Thoracic aorta (tissue), 2 donors: ENCODE measurements around the gene MCUR1. TPM values are rescaled to one million over a fixed set of nuclear protein-coding genes. Genes with fewer than 3 reads are reported as not detected.
"Not testable (repeated sequence)": the region's sequence is repeated elsewhere in the genome, so short reads cannot be mapped to it uniquely, and the experiment has no call there.

Source experiments
- ATAC-seq: fragments of 150-250 bp; one replicate; pipeline ENCODE4 v1.8.0; 2017; ENCODE audit warnings: low read depth; ENCODE audit not compliant: insufficient number of reproducible peaks, low FRiP score
- DNase-seq: peaks from one replicate; pipeline ENCODE4 v3.0.0-alpha.2; 2020; ENCODE audit warnings: low spot score
- H3K27ac ChIP-seq, 2 donors: fragments of 200-600 bp; sonication (generic); 1 replicate in 1 of 2; 2 replicates in 1 of 2; pipeline ENCODE4 v1.5.1; 2016; ENCODE audit warnings: mild to moderate bottlenecking in 2 of 2, moderate library complexity in 2 of 2
- H3K27me3 ChIP-seq: fragments of 200-600 bp; sonication (generic); replicated peaks from 2 replicates; pipeline ENCODE4 v1.6.0; 2016; ENCODE audit warnings: mild to moderate bottlenecking; ENCODE audit not compliant: insufficient read depth
- H3K36me3 ChIP-seq: fragments of 200-600 bp; sonication (generic); one replicate; pipeline ENCODE4 v1.5.1; 2016
- H3K4me1 ChIP-seq, 2 donors: fragments of 200-600 bp; sonication (generic); 1 replicate in 1 of 2; 2 replicates in 1 of 2; pipeline versions ENCODE4 v1.5.1 to v1.6.0; 2016; ENCODE audit warnings: low read depth in 2 of 2, mild to moderate bottlenecking in 1 of 2; ENCODE audit not compliant: control insufficient read depth in 1 of 2
- H3K4me3 ChIP-seq: fragments of 200-600 bp; sonication (generic); 2 replicates; pipeline ENCODE4 v1.5.1; 2016; ENCODE audit warnings: mild to moderate bottlenecking
- H3K9me3 ChIP-seq: fragments of 200-600 bp; sonication (generic); 2 replicates; pipeline ENCODE4 v1.5.1; 2016
- total RNA-seq, 2 donors: library from RNA; depleted of rRNA; stranded (reverse); fragments of >200 nt; gene quantifications; one replicate each; pipeline versions ENCODE4 v1.1.0 to v1.2.3, GENCODE V29; 2016
- TF ChIP-seq, protein P1 (sequence below): fragments of 200-600 bp; sonication (generic); IDR thresholded peaks from one replicate; pipeline ENCODE4 v1.5.1; 2019; ENCODE audit warnings: antibody characterized with exemption

The MCUR1 gene
- total RNA-seq, 2 donors from 2014 or later, result 9.5 to 12.2 TPM

- TF ChIP-seq, protein P1, sequence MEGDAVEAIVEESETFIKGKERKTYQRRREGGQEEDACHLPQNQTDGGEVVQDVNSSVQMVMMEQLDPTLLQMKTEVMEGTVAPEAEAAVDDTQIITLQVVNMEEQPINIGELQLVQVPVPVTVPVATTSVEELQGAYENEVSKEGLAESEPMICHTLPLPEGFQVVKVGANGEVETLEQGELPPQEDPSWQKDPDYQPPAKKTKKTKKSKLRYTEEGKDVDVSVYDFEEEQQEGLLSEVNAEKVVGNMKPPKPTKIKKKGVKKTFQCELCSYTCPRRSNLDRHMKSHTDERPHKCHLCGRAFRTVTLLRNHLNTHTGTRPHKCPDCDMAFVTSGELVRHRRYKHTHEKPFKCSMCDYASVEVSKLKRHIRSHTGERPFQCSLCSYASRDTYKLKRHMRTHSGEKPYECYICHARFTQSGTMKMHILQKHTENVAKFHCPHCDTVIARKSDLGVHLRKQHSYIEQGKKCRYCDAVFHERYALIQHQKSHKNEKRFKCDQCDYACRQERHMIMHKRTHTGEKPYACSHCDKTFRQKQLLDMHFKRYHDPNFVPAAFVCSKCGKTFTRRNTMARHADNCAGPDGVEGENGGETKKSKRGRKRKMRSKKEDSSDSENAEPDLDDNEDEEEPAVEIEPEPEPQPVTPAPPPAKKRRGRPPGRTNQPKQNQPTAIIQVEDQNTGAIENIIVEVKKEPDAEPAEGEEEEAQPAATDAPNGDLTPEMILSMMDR, result no peak
- no peak for ATAC-seq
- Histone ChIP-seq H3K27me3 (no peaks in the 10 kb centered on the region), H3K36me3 (peaks cover 6% of the 10 kb centered on the region), H3K4me3 (no peak overlapping the region), H3K4me1 (no peaks in the 10 kb centered on the region), H3K27ac (no peak overlapping the region), H3K9me3 (no peaks in the 10 kb centered on the region)
- no peak for DNase-seq
These were observed 20.2 kb downstream of the MCUR1 start for GRCh38 chr6:13794184-13794583.

DNA sequence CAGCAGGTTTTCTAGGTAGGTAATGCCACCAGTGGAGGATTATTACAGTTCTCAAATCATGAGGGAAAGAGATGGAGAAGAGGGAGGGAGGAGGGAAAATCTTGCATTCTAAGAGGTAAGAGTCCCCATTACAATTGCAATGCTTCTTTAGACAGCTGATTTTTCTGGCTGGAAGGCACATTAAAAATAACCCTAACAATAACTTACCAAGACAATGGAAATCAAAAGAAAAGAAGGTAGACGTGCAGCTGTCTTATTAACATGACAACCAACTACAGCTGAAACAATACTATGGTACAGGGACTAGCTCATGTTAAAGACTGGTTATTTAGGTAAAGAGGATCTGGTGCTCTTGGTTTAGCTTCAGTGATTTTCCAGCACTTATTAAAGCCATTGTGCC, 24.6 kb downstream of the MCUR1 start:
- TF ChIP-seq, protein P1, result no peak
- no peak overlapping the region for H3K27ac ChIP-seq
- H3K9me3 ChIP-seq, result no peaks in the 10 kb centered on the region
- no peak overlapping the region for H3K4me3 ChIP-seq
- no peaks in the 10 kb centered on the region for H3K36me3 ChIP-seq
- DNase-seq (no peak), ATAC-seq (no peak)
- peaks cover 4 to 9% of the 10 kb centered on the region in 2 donors for H3K4me1 ChIP-seq
- no peaks in the 10 kb centered on the region for H3K27me3 ChIP-seq

DNA sequence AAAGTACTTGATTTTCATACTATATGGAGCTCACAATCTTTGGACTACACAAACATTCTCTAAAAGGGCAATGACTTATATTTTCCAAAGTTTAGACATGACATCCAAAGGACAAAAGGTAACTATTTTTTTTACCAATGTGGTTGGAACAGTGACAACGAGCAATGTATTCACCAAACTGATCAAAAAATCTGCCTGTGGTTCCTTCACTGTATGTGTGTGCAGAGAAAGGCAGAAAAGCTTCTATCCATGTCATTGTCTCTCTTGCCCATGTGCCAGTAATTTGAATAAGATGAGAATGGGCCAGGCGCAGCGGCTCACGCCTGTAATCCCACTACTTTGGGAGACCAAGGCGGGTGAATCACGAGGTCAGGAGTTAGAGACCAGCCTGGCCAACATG, 25.5 kb downstream of the MCUR1 start:
- no peaks in the 10 kb centered on the region for H3K36me3 ChIP-seq
- DNase-seq (no peak), ATAC-seq (no peak)
- H3K4me1 ChIP-seq, result peaks cover 4 to 9% of the 10 kb centered on the region in 2 donors
- H3K4me3 ChIP-seq, result no peak overlapping the region
- H3K27ac ChIP-seq, result no peak overlapping the region
- no peaks in the 10 kb centered on the region for H3K27me3 ChIP-seq
- TF ChIP-seq, protein P1, result no peak
- no peaks in the 10 kb centered on the region for H3K9me3 ChIP-seq

DNA sequence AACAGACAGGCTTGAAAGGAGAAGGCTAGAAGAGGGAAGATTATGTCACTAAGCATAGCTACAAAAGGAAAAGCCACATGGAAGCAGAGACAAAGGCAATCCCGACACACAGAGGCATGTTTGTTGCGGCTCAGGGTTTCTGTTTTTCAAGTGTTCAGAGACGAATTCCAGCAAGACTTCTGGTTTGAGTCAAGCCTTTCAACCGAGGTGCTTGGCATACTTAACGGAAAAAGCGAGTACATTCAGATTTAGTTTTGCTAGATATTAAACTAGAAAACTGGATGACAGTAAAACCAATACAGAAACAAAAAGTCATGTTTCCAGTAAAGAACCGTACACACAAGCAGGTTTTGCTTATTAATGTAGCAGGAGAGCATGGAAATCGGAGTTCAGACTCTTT, 27.2 kb downstream of the MCUR1 start:
- DNase-seq (no peak), ATAC-seq (peak; percentile 55)
- peaks cover 4 to 9% of the 10 kb centered on the region in 2 donors for H3K4me1 ChIP-seq
- no peaks in the 10 kb centered on the region for H3K27me3 ChIP-seq
- TF ChIP-seq, protein P1, result no peak
- H3K4me3 ChIP-seq, result peak overlapping the region; percentile 64
- H3K9me3 ChIP-seq, result no peaks in the 10 kb centered on the region
- H3K36me3 ChIP-seq, result no peaks in the 10 kb centered on the region
- H3K27ac ChIP-seq, result peak overlapping the region; percentile 52 to 70

DNA sequence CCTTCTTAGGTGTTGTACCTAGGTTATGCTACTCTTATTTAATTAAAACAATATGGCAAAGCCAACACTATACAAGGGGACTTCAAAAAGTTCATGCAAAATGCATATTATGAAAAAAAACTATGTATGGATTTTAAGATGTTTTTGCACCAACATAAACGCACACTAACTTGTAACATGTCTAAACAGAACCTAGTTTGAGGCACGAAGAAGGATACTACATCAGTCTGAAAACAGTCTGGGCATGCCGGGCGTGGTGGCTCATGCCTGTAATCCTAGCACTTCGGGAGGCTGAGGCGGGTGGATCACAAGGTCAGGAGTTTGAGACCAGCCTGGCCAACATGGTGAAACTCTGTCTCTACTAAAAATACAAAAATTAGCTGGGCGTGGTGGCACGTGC, 34.2 kb downstream of the MCUR1 start:
- H3K4me3 ChIP-seq, H3K36me3 ChIP-seq, H3K27me3 ChIP-seq, DNase-seq, ATAC-seq, H3K9me3 ChIP-seq, H3K4me1 ChIP-seq, H3K27ac ChIP-seq: not testable (repeated sequence)

DNA sequence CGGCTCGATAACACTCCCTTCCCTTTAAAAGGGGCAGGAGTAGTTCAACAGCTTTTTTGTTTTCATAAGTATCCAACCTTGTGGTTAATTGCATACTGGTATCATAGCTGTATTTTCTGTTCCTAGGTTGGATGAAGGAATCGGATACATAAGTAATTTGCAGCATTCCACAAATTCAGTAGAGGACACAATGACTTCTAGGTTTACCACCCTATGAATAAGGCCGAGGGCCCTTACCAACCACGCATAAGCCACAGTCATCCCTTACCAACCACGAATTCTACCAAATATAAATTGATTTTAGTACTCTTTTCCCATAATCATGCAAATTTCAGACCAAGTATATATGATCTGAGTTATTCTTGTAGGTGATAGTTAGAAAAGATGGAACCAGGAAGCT, 36.3 kb downstream of the MCUR1 start:
- Histone ChIP-seq H3K9me3 (no peaks in the 10 kb centered on the region), H3K4me3 (no peak overlapping the region), H3K36me3 (no peaks in the 10 kb centered on the region), H3K4me1 (no peaks in the 10 kb centered on the region), H3K27me3 (no peaks in the 10 kb centered on the region), H3K27ac (no peak overlapping the region)
- no peak for ATAC-seq
- TF ChIP-seq, protein P1, result no peak
- no peak for DNase-seq
